GM19395 (cell line): ENCODE results near the gene IREB2.

Experiments used
- ATAC-seq: cut with Tn5 transposase; IDR thresholded peaks from one replicate; pipeline ENCODE4 v1.9.1; 2021; ENCODE audit warnings: mild to moderate bottlenecking, moderate library complexity; ENCODE audit not compliant: unreplicated experiment

The IREB2 gene

DNA sequence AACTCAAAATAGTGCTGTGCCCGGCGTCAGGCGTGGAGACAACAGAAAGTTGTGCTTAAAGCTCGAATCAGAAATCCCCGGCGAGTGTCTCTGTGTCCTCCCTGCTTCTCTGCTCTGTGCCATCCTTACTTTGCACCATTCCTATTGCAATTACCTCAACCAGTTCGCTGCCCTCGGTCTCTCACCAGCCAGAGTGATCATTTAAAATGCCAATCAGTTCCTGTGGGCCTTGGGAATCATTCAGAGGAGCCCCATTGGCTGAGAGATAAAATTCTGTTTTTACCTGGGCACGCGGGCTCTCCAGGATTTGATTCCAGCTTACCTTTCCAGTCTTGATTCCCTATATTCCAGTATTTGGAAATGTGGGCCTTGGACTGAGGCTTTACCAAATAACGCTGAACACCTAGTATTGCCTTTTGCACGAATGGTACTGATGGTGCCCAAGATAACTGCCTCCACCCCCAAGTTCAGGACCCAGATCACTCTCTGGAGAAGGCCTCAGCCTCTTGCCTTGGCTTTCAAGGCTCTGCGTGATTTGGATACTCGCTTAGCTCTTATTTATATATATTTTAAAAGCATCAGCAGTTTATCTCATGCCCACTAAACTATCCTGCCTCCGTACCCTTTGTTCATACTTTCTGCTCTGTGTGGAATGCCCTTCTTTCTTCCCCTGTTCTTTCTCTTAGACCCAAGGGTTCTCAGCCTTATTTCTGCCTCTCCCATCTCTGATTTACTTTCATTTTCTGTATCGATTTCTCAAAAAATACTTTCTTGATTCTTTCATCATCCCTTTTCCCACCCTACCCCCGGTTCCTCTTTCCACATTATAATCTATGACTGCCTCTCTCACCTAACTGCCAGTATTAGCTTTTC, 103.1 kb downstream of the IREB2 start:
- no peak for ATAC-seq

- ATAC-seq: no peak
Observed at GRCh38 chr15:78541744-78542034, 103.7 kb downstream of the IREB2 start.

GRCh38 chr15:78542647-78543046, 104.6 kb downstream of the IREB2 start:
- no peak for ATAC-seq

GRCh38 chr15:78550194-78550593, 112.2 kb downstream of the IREB2 start:
- no peak for ATAC-seq

GRCh38 chr15:78550815-78551214, 112.8 kb downstream of the IREB2 start:
- no peak for ATAC-seq
